ENCODE results near the gene ARPC2.
"Not testable (repeated sequence)": the region's sequence is repeated elsewhere in the genome, so short reads cannot be mapped to it uniquely, and the experiment has no call there.

DNA sequence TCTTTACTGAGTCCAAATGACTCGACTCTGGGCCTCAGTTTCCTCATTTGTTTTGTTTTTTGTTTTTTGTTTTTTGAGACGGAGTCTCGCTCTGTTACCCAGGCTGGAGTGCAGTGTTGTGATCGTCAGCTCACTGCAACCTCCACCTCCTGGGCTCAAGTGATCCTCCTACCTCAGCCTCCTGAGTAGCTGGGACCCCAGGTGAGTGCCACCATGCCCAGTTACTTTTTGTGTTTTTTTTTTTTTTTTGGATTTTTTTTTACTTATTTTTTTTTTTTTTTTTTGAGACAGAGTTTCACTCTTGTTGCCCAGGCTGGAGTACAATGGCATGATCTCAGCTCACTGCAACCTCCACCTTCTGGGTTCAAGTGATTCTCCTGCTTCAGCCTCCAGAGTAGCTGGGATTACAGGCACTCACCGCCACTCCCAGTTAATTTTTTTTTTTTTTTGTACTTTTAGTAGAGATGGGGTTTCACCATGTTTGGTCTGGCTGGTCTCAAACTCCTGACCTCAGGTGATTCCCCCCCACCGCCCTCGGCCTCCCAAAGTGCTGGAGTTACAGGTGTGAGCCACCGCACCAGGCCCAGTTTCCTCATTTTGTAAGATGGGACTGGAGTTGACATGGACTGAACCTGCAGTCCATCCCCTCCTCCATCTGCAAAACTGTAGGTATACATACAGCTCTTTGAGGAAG is 56.4 kb downstream of the ARPC2 start:
- TF ChIP-seq, protein P1, sequence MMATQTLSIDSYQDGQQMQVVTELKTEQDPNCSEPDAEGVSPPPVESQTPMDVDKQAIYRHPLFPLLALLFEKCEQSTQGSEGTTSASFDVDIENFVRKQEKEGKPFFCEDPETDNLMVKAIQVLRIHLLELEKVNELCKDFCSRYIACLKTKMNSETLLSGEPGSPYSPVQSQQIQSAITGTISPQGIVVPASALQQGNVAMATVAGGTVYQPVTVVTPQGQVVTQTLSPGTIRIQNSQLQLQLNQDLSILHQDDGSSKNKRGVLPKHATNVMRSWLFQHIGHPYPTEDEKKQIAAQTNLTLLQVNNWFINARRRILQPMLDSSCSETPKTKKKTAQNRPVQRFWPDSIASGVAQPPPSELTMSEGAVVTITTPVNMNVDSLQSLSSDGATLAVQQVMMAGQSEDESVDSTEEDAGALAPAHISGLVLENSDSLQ (IDR thresholded peaks at IDR 0.05) = not testable (repeated sequence)
- TF ChIP-seq SP1 (IDR thresholded peaks at IDR 0.05); CTBP1 (IDR thresholded peaks at IDR 0.05; ENCODE audit: borderline replicate concordance); SUZ12 (IDR thresholded peaks at IDR 0.05); FOXK2 (IDR thresholded peaks at IDR 0.05); ZNF384 (IDR thresholded peaks at IDR 0.05); L3MBTL2 (conservative IDR thresholded peaks at IDR 0.05); NFRKB (IDR thresholded peaks at IDR 0.05); TARDBP (IDR thresholded peaks at IDR 0.05): not testable (repeated sequence)

Measured in HEK293T (cell line).